HepG2 (cell line): ENCODE measurements around the gene INAFM2. TPM values are rescaled to one million over a fixed set of nuclear protein-coding genes. Genes with fewer than 3 reads are reported as not detected.

Experiments used
- ATAC-seq: fragments of 200-7000 bp; cut with Tn5 transposase; 3 replicates; pipeline ENCODE4 v1.9.1; 2020; ENCODE audit warnings: mild to moderate bottlenecking, moderate library complexity
- BruUV-seq: library from RNA; stranded (reverse); fragments of 400-500 nt; replicated peaks from 2 replicates; lab custom pipeline; 2021; lab: Mats Ljungman, UMichigan
- CTCF ChIA-PET: fragments of 300-600 bp; formaldehyde crosslinking; extraction: SDS; loops from one replicate; lab custom pipeline; 2021; ENCODE audit warnings: low total read pairs, inconsistent platforms, low intra/inter-chr PET ratio; lab: Yijun Ruan, JAX
- POLR2A ChIA-PET: fragments of 350-600 bp; sonication (Branson Sonifier 250); formaldehyde crosslinking; loops from one replicate; lab custom pipeline; 2020; ENCODE audit warnings: antibody characterized with exemption, inconsistent platforms; lab: Yijun Ruan, JAX
- DNase-seq: peaks from one replicate; pipeline ENCODE4 v3.0.0-alpha.2; 2015; ENCODE audit warnings: low spot score
- FAIRE-seq: peaks from 3 replicates; lab custom pipeline; 2011; peaks lifted over from hg19 to GRCh38; lab: Jason Lieb, UNC
- H2AFZ ChIP-seq: one replicate; pipeline ENCODE4 v1.6.1; 2011; ENCODE audit warnings: low read length, inconsistent platforms
- H3K27ac ChIP-seq: fragments of 300-600 bp; 3 replicates; pipeline ENCODE4 v1.8.0; 2011; ENCODE audit warnings: mixed run types, mild to moderate bottlenecking, mixed read lengths, low read length, inconsistent platforms; ENCODE audit not compliant: insufficient read depth; ENCODE audit errors: extremely low read length
- H3K27me3 ChIP-seq, 2 experiments: fragments of 200-600 bp in 1 of 2; 2 replicates in 1 of 2; 3 replicates in 1 of 2; pipeline versions ENCODE4 v1.6.0 to v1.8.0; 2011; ENCODE audit warnings: low read length in 2 of 2, mild to moderate bottlenecking in 2 of 2, moderate library complexity in 2 of 2, inconsistent platforms in 1 of 2; ENCODE audit not compliant: insufficient read depth in 2 of 2, control insufficient read depth in 1 of 2
- H3K36me3 ChIP-seq, 2 experiments: fragments of 200-600 bp in 1 of 2; replicated peaks in 1 of 2; 2 replicates in 1 of 2; 3 replicates in 1 of 2; pipeline versions ENCODE4 v1.5.1 to v1.8.0; 2011; ENCODE audit warnings: low read length in 2 of 2, inconsistent platforms in 1 of 2; ENCODE audit not compliant: insufficient read depth in 2 of 2, control insufficient read depth in 1 of 2
- H3K4me1 ChIP-seq: 2 replicates; pipeline ENCODE4 v1.5.1; 2012; ENCODE audit warnings: low read length, inconsistent platforms; ENCODE audit not compliant: insufficient read depth
- H3K4me2 ChIP-seq: 2 replicates; pipeline ENCODE4 v1.6.0; 2011; ENCODE audit warnings: low read depth, low read length, inconsistent platforms
- H3K4me3 ChIP-seq, 3 experiments: fragments of 200-600 bp in 1 of 3; sonication (generic), shearing (Covaris generic) in 1 of 3; replicated peaks in 1 of 3; 2 replicates each; pipeline ENCODE4 v1.5.1; 2011 to 2016; ENCODE audit warnings: low read length in 3 of 3, inconsistent platforms in 2 of 3, low read depth in 2 of 3, mild to moderate bottlenecking in 2 of 3, control low read depth in 1 of 3, mixed read lengths in 1 of 3; ENCODE audit not compliant: insufficient read depth in 1 of 3
- H3K79me2 ChIP-seq: one replicate; pipeline ENCODE4 v1.6.1; 2011; ENCODE audit warnings: low read length, inconsistent platforms; ENCODE audit not compliant: insufficient read depth
- H3K9ac ChIP-seq: 2 replicates; pipeline ENCODE4 v1.6.0; 2011; ENCODE audit warnings: mild to moderate bottlenecking, low read depth, low read length, inconsistent platforms; ENCODE audit not compliant: insufficient read depth
- H3K9me3 ChIP-seq: 2 replicates; pipeline ENCODE4 v1.5.1; 2012; ENCODE audit warnings: mild to moderate bottlenecking, low read length
- H4K20me1 ChIP-seq: 2 replicates; pipeline ENCODE4 v1.6.0; 2011; ENCODE audit warnings: inconsistent platforms, mild to moderate bottlenecking, low read length, moderate library complexity; ENCODE audit not compliant: insufficient read depth
- EP300 ChIP-seq, 3 experiments: sonication (generic) in 1 of 3; formaldehyde crosslinking in 1 of 3; IDR thresholded peaks; 2 replicates each; pipeline versions ENCODE4 v1.5.1 to v1.6.1; 2011 to 2020; ENCODE audit warnings: low read depth in 2 of 3, low read length in 2 of 3, borderline replicate concordance in 1 of 3, improper control_type of control experiment in 1 of 3, mild to moderate bottlenecking in 1 of 3, missing genetic modification reagents in 1 of 3, moderate library complexity in 1 of 3
- POLR2G ChIP-seq: fragments of 200-400 bp; formaldehyde crosslinking; IDR thresholded peaks from 2 replicates; pipeline ENCODE4 v1.6.1; 2018; ENCODE audit warnings: mild to moderate bottlenecking, low read depth, low read length, moderate library complexity
- PPARG ChIP-seq: conservative IDR thresholded peaks from 2 replicates; pipeline ENCODE4 v1.6.1; 2016; ENCODE audit warnings: missing biosample characterization, missing genetic modification reagents
- RBM39 ChIP-seq: fragments of 200-400 bp; formaldehyde crosslinking; IDR thresholded peaks from one replicate; pipeline ENCODE4 v1.6.1; 2018; ENCODE audit warnings: antibody characterized with exemption, mild to moderate bottlenecking, low read depth, low read length; ENCODE audit not compliant: poor library complexity, severe bottlenecking
- SMARCC2 ChIP-seq: fragments of 450-650 bp; IDR thresholded peaks from 2 replicates; pipeline ENCODE4 v1.6.1; 2017; ENCODE audit warnings: antibody characterized with exemption, mild to moderate bottlenecking
- WGBS: methylation state at CpG from one replicate; pipeline ENCODE4 v1.1.6; 2017; ENCODE audit warnings: low lambda C conversion rate; 5-methylcytosine and 5-hydroxymethylcytosine counted together
- in situ Hi-C: cut with HindIII; loops from 2 replicates; pipeline ENCODE4 v1.10.0; 2017; ENCODE audit warnings: low pct_unique_long_range_greater_than_20kb; ENCODE audit not compliant: extremely low pct_ligation_motif_present
- intact Hi-C: fragments of 100-400 bp; cut with micrococcal nuclease; formaldehyde crosslinking; loops from one replicate; pipeline ENCODE4 v1.10.0; 2022; ENCODE audit not compliant: unreplicated experiment
- polyA plus RNA-seq, 8 experiments: library from polyadenylated mRNA; depleted of rRNA in 3 of 8; stranded (reverse) in 7 of 8; unstranded in 1 of 8; fragments of >200 nt; fragmentation: Illumina TruSeq in 4 of 8; extraction: Trizol in 4 of 8; gene quantifications; 2 replicates each; pipeline versions ENCODE4 v1.2.1 to v1.2.3, GENCODE V29; 2011 to 2016; ENCODE audit warnings: low read depth in 4 of 8, missing spikeins in 1 of 8, mixed read lengths in 1 of 8; ENCODE audit not compliant: insufficient read depth in 1 of 8
- total RNA-seq, 5 experiments: library from RNA; depleted of rRNA; stranded (reverse); fragments of >200 nt; fragmentation: Illumina TruSeq; extraction: Trizol; gene quantifications; 2 replicates each; pipeline ENCODE4 v1.2.3, GENCODE V29; 2016; ENCODE audit warnings: low read depth in 1 of 5
- TF ChIP-seq, protein P1 (sequence below): sonication (generic); formaldehyde crosslinking; IDR thresholded peaks from 2 replicates; pipeline ENCODE4 v1.5.1; 2020; ENCODE audit warnings: mild to moderate bottlenecking, missing genetic modification reagents, moderate library complexity

The INAFM2 gene
- total and polyA plus RNA-seq, 2 of the 13 experiments (the other 11 are each of a cell fraction or from before 2014, with no cell fraction given) = 5.5 to 6.5 TPM

DNA sequence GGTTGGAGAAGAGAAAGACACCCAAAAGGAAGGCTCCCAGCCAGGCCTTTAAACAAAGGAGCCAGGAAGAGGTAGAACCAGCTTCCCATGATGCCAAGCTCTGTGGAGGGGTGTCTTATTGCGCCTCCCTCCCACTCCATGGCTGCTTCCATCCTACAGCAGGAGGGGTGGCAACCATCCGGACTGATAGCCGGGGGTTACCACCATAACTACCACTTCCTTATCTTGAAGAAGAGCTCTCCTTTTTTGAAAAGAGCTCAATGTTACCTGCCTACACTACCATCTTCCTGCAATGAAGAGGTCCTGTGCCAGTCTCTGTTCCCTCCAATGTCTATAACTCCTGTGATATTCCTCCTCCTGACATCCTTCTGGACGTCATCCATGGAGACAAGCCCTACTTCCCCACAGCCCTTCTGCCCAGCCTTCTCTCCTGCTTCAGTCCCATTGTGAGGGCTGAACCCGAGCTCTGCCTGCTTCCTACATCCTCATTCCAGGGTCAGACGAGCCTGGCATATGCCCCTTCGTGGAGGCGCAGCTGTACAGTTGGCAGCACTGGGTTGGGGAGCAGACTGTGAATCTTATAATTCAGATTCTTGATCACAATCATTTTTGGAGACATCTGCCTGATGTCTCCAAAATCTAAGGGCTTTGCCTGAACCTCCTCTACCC, 8.8 kb downstream of the INAFM2 start:
- FAIRE-seq (no peak), DNase-seq (no peak), ATAC-seq (no peak)
- in situ Hi-C loops = no loop called here
- H3K9me3 ChIP-seq = no peaks in the 10 kb centered on the region
- intact Hi-C loops = no loop called here
- ChIA-PET POLR2A (interaction anchor here (1.4 to 1.8 kb wide), 2 partner anchors 8 to 9 kb away, joined by 3 to 5 read pairs; partner anchors contain the start of genes CCDC9B and INAFM2), CTCF (no interaction called here)
- H3K79me2 ChIP-seq = no peaks in the 10 kb centered on the region
- peak; percentile 35 for TF ChIP-seq POLR2G
- no peak for TF ChIP-seq PPARG (CRISPR knock-in tag)
- H3K4me2 ChIP-seq = no peak overlapping the region
- H3K27me3 ChIP-seq = no peaks in the 10 kb centered on the region
- no TSS peak for BruUV-seq
- H3K4me1 ChIP-seq = peaks cover 19% of the 10 kb centered on the region
- no peak overlapping the region for H3K27ac ChIP-seq
- H3K9ac ChIP-seq = no peak overlapping the region
- no peaks in the 10 kb centered on the region for H4K20me1 ChIP-seq
- WGBS = 67% methylated on average over 8 of the region's 8 CpGs
- H3K36me3 ChIP-seq = no peaks in the 10 kb centered on the region; a peak in 1 of 5 replicates
- no peak overlapping the region for H3K4me3 ChIP-seq
- no peak overlapping the region for H2AFZ ChIP-seq

DNA sequence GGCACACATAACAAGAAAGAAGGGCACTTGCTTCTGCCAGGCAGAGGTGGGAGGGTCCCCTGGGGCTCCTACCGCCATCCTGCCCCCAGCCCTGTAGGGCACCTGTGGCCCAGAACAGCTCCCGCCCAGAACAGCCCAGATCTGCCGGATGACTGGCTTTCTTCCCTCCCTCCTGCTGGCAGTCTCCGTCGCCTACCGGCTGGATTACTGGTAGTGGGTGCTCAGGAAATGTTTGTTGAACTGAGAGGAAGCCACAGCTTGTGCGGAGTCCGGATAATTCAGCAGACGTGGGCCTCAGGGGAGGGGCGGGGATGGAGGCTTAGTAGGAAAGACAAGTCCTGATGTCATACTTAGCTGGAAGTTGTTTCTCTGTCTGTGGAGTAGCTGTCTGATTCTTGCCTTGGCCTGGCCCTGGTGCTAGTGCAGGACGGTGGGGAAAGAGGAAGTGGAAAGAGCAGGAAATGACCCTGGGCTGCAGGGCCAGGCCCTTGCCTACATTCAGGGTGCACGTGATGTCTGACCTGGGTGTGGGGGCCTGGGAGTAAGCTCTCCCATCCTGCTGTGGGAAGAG, 10.5 kb downstream of the INAFM2 start:
- Histone ChIP-seq H3K9me3 (no peaks in the 10 kb centered on the region), H3K36me3 (no peaks in the 10 kb centered on the region; a peak in 1 of 5 replicates), H4K20me1 (peaks cover 4% of the 10 kb centered on the region; the same call in 1 of the 2 replicates), H3K4me3 (no peak overlapping the region), H2AFZ (no peak overlapping the region), H3K4me1 (peaks cover 22% of the 10 kb centered on the region), H3K79me2 (no peaks in the 10 kb centered on the region), H3K27ac (no peak overlapping the region)
- FAIRE-seq = no peak
- in situ Hi-C loops (no loop called here), intact Hi-C loops (no loop called here)
- no peak for DNase-seq
- 57% methylated on average over 9 of the region's 12 CpGs for whole genome bisulfite sequencing
- TF ChIP-seq SMARCC2 (no peak), RBM39 (no peak), EP300 (IDR thresholded peaks at IDR 0.05; ENCODE audit: low read depth in 2 of 2, low read length in 2 of 2) (no peak), EP300 (CRISPR knock-in tag; IDR thresholded peaks at IDR 0.05; ENCODE audit: borderline replicate concordance) (no peak)
- TF ChIP-seq, protein P1, sequence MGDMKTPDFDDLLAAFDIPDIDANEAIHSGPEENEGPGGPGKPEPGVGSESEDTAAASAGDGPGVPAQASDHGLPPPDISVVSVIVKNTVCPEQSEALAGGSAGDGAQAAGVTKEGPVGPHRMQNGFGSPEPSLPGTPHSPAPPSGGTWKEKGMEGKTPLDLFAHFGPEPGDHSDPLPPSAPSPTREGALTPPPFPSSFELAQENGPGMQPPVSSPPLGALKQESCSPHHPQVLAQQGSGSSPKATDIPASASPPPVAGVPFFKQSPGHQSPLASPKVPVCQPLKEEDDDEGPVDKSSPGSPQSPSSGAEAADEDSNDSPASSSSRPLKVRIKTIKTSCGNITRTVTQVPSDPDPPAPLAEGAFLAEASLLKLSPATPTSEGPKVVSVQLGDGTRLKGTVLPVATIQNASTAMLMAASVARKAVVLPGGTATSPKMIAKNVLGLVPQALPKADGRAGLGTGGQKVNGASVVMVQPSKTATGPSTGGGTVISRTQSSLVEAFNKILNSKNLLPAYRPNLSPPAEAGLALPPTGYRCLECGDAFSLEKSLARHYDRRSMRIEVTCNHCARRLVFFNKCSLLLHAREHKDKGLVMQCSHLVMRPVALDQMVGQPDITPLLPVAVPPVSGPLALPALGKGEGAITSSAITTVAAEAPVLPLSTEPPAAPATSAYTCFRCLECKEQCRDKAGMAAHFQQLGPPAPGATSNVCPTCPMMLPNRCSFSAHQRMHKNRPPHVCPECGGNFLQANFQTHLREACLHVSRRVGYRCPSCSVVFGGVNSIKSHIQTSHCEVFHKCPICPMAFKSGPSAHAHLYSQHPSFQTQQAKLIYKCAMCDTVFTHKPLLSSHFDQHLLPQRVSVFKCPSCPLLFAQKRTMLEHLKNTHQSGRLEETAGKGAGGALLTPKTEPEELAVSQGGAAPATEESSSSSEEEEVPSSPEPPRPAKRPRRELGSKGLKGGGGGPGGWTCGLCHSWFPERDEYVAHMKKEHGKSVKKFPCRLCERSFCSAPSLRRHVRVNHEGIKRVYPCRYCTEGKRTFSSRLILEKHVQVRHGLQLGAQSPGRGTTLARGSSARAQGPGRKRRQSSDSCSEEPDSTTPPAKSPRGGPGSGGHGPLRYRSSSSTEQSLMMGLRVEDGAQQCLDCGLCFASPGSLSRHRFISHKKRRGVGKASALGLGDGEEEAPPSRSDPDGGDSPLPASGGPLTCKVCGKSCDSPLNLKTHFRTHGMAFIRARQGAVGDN (CRISPR knock-in tag) = peak; percentile 22; the same call in 1 of the 2 replicates
- TF ChIP-seq, all 625 proteins: peak for 1
- POLR2A ChIA-PET = interaction anchor here (0.8 to 1.3 kb wide), 2 partner anchors 9 to 11 kb away, joined by 3 read pairs; partner anchors contain the start of gene INAFM2
- ATAC-seq = no peak
- Histone ChIP-seq H3K27me3 (no peaks in the 10 kb centered on the region), H3K9ac (no peak overlapping the region), H3K4me2 (peak overlapping the region; percentile 12; the same call in 1 of the 2 replicates)
- no TSS peak for BruUV-seq
- CTCF ChIA-PET = no interaction called here
